KOPT-K1 (cell line): ENCODE data around the gene PPP1CC.
A peak's percentile ranks its signal among the peaks of the same experiment; 100 is the strongest.

Source experiments
- H3K27ac ChIP-seq: fragments of 200-600 bp; sonication (generic); 2 replicates; pipeline ENCODE4 v1.5.1; 2016; ENCODE audit warnings: antibody characterized with exemption, mild to moderate bottlenecking, low read depth, low read length; ENCODE audit not compliant: poor library complexity, severe bottlenecking
- H3K36me3 ChIP-seq: fragments of 200-600 bp; sonication (generic); 2 replicates; pipeline ENCODE4 v1.5.1; 2017; ENCODE audit warnings: antibody characterized with exemption, mild to moderate bottlenecking, low read length, moderate library complexity; ENCODE audit not compliant: insufficient read depth
- H3K9me3 ChIP-seq: fragments of 200-600 bp; sonication (generic); 2 replicates; pipeline ENCODE4 v1.5.1; 2017; ENCODE audit warnings: antibody characterized with exemption, low read length, mild to moderate bottlenecking; ENCODE audit not compliant: insufficient read depth, poor library complexity, severe bottlenecking

PPP1CC gene

GRCh38 chr12:110742718-110743570, at the start of gene PPP1CC:
Gene PPP1CC, minus strand, starts transcription at chr12:110742891. Its CDS starts 184 bp downstream, at chr12:110742707.
- peak within 1 kb of the TSS; percentile 89 for H3K27ac ChIP-seq
- peaks cover 19% of the 10 kb centered on the region for H3K36me3 ChIP-seq

GRCh38 chr12:110791589-110791988, 48.9 kb upstream of the PPP1CC start:
- Histone ChIP-seq H3K9me3 (no peaks in the 10 kb centered on the region), H3K27ac (no peak overlapping the region)

More at GRCh38 chr12:110742718-110743570, at the start of gene PPP1CC:
- no peaks in the 10 kb centered on the region for H3K9me3 ChIP-seq

GRCh38 chr12:110790301-110790700, 47.6 kb upstream of the PPP1CC start:
- H3K36me3 ChIP-seq, result no peaks in the 10 kb centered on the region
- no peak overlapping the region for H3K27ac ChIP-seq
- H3K9me3 ChIP-seq, result no peaks in the 10 kb centered on the region

More at GRCh38 chr12:110791589-110791988, 48.9 kb upstream of the PPP1CC start:
- H3K36me3 ChIP-seq, result no peaks in the 10 kb centered on the region

GRCh38 chr12:110786012-110786411, 43.3 kb upstream of the PPP1CC start:
- no peak overlapping the region for H3K27ac ChIP-seq
- no peaks in the 10 kb centered on the region for H3K9me3 ChIP-seq
- no peaks in the 10 kb centered on the region for H3K36me3 ChIP-seq

GRCh38 chr12:110785240-110785639, 42.5 kb upstream of the PPP1CC start:
- no peak overlapping the region for H3K27ac ChIP-seq
- no peaks in the 10 kb centered on the region for H3K9me3 ChIP-seq
- no peaks in the 10 kb centered on the region for H3K36me3 ChIP-seq

GRCh38 chr12:110782922-110783321, 40.2 kb upstream of the PPP1CC start:
- H3K27ac ChIP-seq, result no peak overlapping the region
- no peaks in the 10 kb centered on the region for H3K9me3 ChIP-seq
- H3K36me3 ChIP-seq, result no peaks in the 10 kb centered on the region

GRCh38 chr12:110782094-110782493, 39.4 kb upstream of the PPP1CC start:
- Histone ChIP-seq H3K9me3 (no peaks in the 10 kb centered on the region), H3K36me3 (no peaks in the 10 kb centered on the region)

GRCh38 chr12:110780448-110780847, 37.8 kb upstream of the PPP1CC start:
- Histone ChIP-seq H3K27ac (no peak overlapping the region), H3K9me3 (no peaks in the 10 kb centered on the region), H3K36me3 (no peaks in the 10 kb centered on the region)

More at GRCh38 chr12:110782094-110782493, 39.4 kb upstream of the PPP1CC start:
- H3K27ac ChIP-seq, result no peak overlapping the region

- H3K9me3 ChIP-seq, result no peaks in the 10 kb centered on the region
- no peaks in the 10 kb centered on the region for H3K36me3 ChIP-seq
- H3K27ac ChIP-seq, result no peak overlapping the region
Measured at GRCh38 chr12:110778833-110779577, 36.3 kb upstream of the PPP1CC start.

GRCh38 chr12:110776410-110776809, 33.7 kb upstream of the PPP1CC start:
- Histone ChIP-seq H3K27ac (no peak overlapping the region), H3K9me3 (no peaks in the 10 kb centered on the region), H3K36me3 (no peaks in the 10 kb centered on the region)

- no peaks in the 10 kb centered on the region for H3K9me3 ChIP-seq
- H3K27ac ChIP-seq, result no peak overlapping the region
- no peaks in the 10 kb centered on the region for H3K36me3 ChIP-seq
Measured at GRCh38 chr12:110775997-110776396, 33.3 kb upstream of the PPP1CC start.

GRCh38 chr12:110774824-110775223, 32.1 kb upstream of the PPP1CC start:
- Histone ChIP-seq H3K36me3 (no peaks in the 10 kb centered on the region), H3K27ac (no peak overlapping the region), H3K9me3 (no peaks in the 10 kb centered on the region)

GRCh38 chr12:110768960-110769359, 26.3 kb upstream of the PPP1CC start:
- H3K36me3 ChIP-seq, result no peaks in the 10 kb centered on the region
- no peaks in the 10 kb centered on the region for H3K9me3 ChIP-seq
- H3K27ac ChIP-seq, result no peak overlapping the region

- no peak overlapping the region for H3K27ac ChIP-seq
- H3K9me3 ChIP-seq, result no peaks in the 10 kb centered on the region
- H3K36me3 ChIP-seq, result no peaks in the 10 kb centered on the region
Measured at GRCh38 chr12:110767863-110768262, 25.2 kb upstream of the PPP1CC start.

GRCh38 chr12:110766311-110767154, 23.8 kb upstream of the PPP1CC start:
- Histone ChIP-seq H3K27ac (no peak overlapping the region), H3K36me3 (no peaks in the 10 kb centered on the region), H3K9me3 (no peaks in the 10 kb centered on the region)
